ENCODE measurements around the gene TRIM45. TPM values are rescaled to one million over a fixed set of nuclear protein-coding genes. Genes with fewer than 3 reads are reported as not detected.

The TRIM45 gene
- total and polyA plus RNA-seq, 4 donors: 6.8 to 16.7 (median 12.4) TPM

DNA sequence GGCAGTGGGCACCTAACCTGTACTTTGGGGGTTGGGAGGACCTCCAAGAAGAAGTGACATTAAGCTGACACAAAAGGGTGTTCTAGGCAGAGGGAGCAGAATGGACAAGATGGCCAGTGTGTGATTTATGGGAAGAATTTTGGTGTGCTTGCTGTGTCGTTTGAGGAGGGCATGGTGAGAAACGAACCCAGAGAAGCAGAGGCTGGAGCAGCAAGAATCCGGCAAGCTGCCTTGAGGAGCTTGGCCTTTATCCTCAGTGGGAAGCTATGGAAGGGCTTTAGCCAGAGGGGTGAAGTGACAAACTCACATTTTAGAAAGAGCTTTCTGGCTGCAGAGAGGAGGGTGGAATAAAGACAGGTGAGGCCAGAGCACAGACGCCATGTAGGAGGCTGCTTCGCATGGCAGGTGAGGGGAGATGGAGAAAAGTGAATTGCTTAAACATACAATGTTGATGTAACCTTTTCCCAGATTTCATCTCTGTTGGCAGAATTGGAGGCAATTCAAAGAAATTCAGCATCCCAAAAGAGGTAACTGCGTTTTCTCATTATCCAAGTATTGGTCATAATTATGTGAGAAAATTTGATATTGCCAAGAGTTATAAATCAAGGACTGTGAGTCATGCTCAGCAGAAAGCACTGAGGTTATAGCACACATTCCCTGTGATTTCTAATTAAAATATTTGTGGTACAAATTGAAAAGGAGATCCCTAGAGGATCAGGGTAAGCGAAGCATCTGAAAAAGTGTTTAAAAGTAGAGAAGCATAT is 26.5 kb downstream of the TRIM45 start:
- peak in 1 of 6 donors; percentile 78 for DNase-seq (ENCODE audit: low read depth in 4 of 6, low spot score in 6 of 6)
- no peak overlapping the region for H3K4me3 ChIP-seq (ENCODE audit: low read depth, low read length)
- H3K4me1 ChIP-seq (ENCODE audit: control insufficient read depth, insufficient read depth, low read length): no peaks in the 10 kb centered on the region
- WGBS (ENCODE audit: insufficient coverage): 82% methylated on average over 4 of the region's 7 CpGs
- H3K9me3 ChIP-seq (ENCODE audit: control insufficient read depth, insufficient read depth, low read length): no peaks in the 10 kb centered on the region
- no peaks in the 10 kb centered on the region for H3K36me3 ChIP-seq (ENCODE audit: control insufficient read depth, insufficient read depth, low read length)
- H3K27me3 ChIP-seq (ENCODE audit: control insufficient read depth, insufficient read depth, low read length): no peaks in the 10 kb centered on the region
- no peak overlapping the region for H3K27ac ChIP-seq (ENCODE audit: low read depth, low read length)

GRCh38 chr1:117093870-117094621 is 27.5 kb downstream of the TRIM45 start:
- Histone ChIP-seq H3K9me3 (ENCODE audit: control insufficient read depth, insufficient read depth, low read length) (no peaks in the 10 kb centered on the region), H3K27ac (ENCODE audit: low read depth, low read length) (no peak overlapping the region), H3K4me1 (ENCODE audit: control insufficient read depth, insufficient read depth, low read length) (no peaks in the 10 kb centered on the region), H3K4me3 (ENCODE audit: low read depth, low read length) (no peak overlapping the region), H3K36me3 (ENCODE audit: control insufficient read depth, insufficient read depth, low read length) (no peaks in the 10 kb centered on the region), H3K27me3 (ENCODE audit: control insufficient read depth, insufficient read depth, low read length) (no peaks in the 10 kb centered on the region)
- peak in 1 of 6 donors; percentile 46 for DNase-seq (ENCODE audit: low read depth in 4 of 6, low spot score in 6 of 6)
- 57% methylated on average over 5 of the region's 6 CpGs for WGBS (ENCODE audit: insufficient coverage)

DNA sequence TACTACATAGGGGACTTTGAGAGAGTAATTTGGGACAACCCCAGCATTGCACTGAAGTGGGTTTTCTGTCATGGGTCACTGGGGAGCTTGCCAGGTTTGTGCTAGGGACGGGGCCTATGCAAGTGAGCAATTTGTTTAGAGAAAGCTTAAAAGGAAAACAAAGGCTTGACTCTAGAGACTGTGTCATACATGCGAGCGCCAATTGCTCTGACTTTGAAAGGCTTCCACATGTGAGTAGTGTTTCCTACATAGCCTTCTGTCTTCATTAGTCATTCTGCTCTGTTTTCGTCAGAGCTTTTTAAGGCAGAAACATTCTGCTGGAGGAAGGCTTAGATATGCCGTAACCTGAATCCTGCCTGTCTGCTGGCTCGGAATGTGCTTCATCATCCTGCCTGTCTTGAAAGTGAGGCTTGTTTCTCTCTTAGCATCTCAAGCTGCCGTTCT is 28.4 kb downstream of the TRIM45 start:
- WGBS (ENCODE audit: insufficient coverage): 10% methylated on average over 4 of the region's 7 CpGs
- DNase-seq (ENCODE audit: low read depth in 4 of 6, low spot score in 6 of 6): peak in 4 of 6 donors; percentile 38 to 85 (median 54)
- H3K27me3 ChIP-seq (ENCODE audit: control insufficient read depth, insufficient read depth, low read length): no peaks in the 10 kb centered on the region

GRCh38 chr1:117092594-117092993 is 29.0 kb downstream of the TRIM45 start:
- Histone ChIP-seq H3K36me3 (ENCODE audit: control insufficient read depth, insufficient read depth, low read length) (no peaks in the 10 kb centered on the region), H3K27me3 (ENCODE audit: control insufficient read depth, insufficient read depth, low read length) (no peaks in the 10 kb centered on the region), H3K4me1 (ENCODE audit: control insufficient read depth, insufficient read depth, low read length) (no peaks in the 10 kb centered on the region), H3K4me3 (ENCODE audit: low read depth, low read length) (no peak overlapping the region), H3K9me3 (ENCODE audit: control insufficient read depth, insufficient read depth, low read length) (no peaks in the 10 kb centered on the region), H3K27ac (ENCODE audit: low read depth, low read length) (peak overlapping the region; percentile 30)
- no peak for DNase-seq (ENCODE audit: low read depth in 4 of 6, low spot score in 6 of 6)
- 47% methylated on average over 5 of the region's 5 CpGs for WGBS (ENCODE audit: insufficient coverage)

More for the DNA sequence above, 28.4 kb downstream of the TRIM45 start:
- Histone ChIP-seq H3K4me3 (ENCODE audit: low read depth, low read length) (no peak overlapping the region), H3K27ac (ENCODE audit: low read depth, low read length) (peak overlapping the region; percentile 30), H3K9me3 (ENCODE audit: control insufficient read depth, insufficient read depth, low read length) (no peaks in the 10 kb centered on the region), H3K36me3 (ENCODE audit: control insufficient read depth, insufficient read depth, low read length) (no peaks in the 10 kb centered on the region), H3K4me1 (ENCODE audit: control insufficient read depth, insufficient read depth, low read length) (no peaks in the 10 kb centered on the region)

DNA sequence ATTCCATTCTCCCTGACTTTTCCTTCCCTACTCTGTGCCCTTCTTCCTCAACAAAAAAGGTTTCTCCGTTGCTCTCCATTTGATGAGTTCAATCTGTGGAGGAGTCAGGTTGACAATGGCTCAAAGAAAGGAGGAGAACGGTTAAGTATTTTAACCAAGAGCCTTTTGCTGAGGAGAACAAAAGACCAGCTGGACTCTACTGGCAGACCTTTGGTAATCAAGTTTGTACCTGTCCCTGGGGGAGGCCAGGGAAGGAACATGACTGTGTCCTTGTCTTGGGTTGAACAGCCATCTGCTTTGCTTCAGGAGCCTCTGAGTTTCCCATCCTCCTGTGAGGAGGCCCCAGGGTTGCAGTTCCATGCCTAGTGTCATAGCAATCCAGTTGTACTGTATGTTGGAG is 31.6 kb downstream of the TRIM45 start:
- no peak for DNase-seq (ENCODE audit: low read depth in 4 of 6, low spot score in 6 of 6)

DNA sequence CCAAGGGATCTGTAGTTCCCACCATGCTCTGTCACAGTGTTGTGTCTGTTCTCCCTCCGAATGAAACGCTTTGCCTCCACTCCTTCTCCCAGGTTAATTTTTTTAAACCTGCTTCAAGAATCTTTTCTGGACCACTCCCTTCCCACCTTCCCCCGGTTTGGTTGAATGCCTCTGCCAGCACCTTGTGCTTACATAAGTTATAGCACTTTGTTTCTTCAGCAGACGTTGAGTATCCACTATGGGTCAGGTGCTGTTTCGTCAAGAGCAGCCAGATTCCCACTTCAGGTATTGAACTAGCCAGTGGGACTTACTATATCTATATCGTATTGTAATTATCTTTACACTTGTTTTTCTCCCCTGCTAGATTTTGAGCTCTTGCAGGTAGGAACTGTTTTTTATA is 33.9 kb downstream of the TRIM45 start:
- no peaks in the 10 kb centered on the region for H3K9me3 ChIP-seq (ENCODE audit: control insufficient read depth, insufficient read depth, low read length)
- no peak for DNase-seq (ENCODE audit: low read depth in 4 of 6, low spot score in 6 of 6)
- WGBS (ENCODE audit: insufficient coverage): 100% methylated on average over 3 of the region's 6 CpGs
- no peak overlapping the region for H3K4me3 ChIP-seq (ENCODE audit: low read depth, low read length)
- no peak overlapping the region for H3K27ac ChIP-seq (ENCODE audit: low read depth, low read length)
- no peaks in the 10 kb centered on the region for H3K4me1 ChIP-seq (ENCODE audit: control insufficient read depth, insufficient read depth, low read length)
- no peaks in the 10 kb centered on the region for H3K27me3 ChIP-seq (ENCODE audit: control insufficient read depth, insufficient read depth, low read length)
- H3K36me3 ChIP-seq (ENCODE audit: control insufficient read depth, insufficient read depth, low read length): no peaks in the 10 kb centered on the region

More for the DNA sequence above, 31.6 kb downstream of the TRIM45 start:
- no peak overlapping the region for H3K27ac ChIP-seq (ENCODE audit: low read depth, low read length)
- H3K36me3 ChIP-seq (ENCODE audit: control insufficient read depth, insufficient read depth, low read length): no peaks in the 10 kb centered on the region
- H3K27me3 ChIP-seq (ENCODE audit: control insufficient read depth, insufficient read depth, low read length): no peaks in the 10 kb centered on the region
- H3K9me3 ChIP-seq (ENCODE audit: control insufficient read depth, insufficient read depth, low read length): no peaks in the 10 kb centered on the region
- WGBS (ENCODE audit: insufficient coverage): 33% methylated on average over 1 of the region's 2 CpGs
- H3K4me3 ChIP-seq (ENCODE audit: low read depth, low read length): no peak overlapping the region
- H3K4me1 ChIP-seq (ENCODE audit: control insufficient read depth, insufficient read depth, low read length): no peaks in the 10 kb centered on the region

DNA sequence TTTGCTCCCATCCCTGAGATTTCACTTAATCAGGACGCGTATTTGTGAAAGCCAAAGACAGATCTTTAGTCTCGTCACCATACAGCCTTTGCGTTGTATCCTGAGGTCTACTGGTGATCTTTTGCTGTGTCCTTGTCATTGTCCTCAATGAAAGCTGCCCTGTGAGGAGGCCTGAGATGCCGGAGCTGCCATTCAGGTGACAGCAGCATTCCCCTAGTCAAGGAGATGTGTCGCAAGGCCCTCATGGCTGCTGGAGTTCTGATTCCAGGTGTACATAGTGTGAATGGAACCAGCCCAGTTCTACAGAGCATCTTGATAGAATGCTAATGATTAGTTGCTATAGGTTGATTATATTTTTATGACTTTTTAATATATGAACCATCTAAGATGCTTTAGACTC is 37.3 kb downstream of the TRIM45 start:
- no peak overlapping the region for H3K4me3 ChIP-seq (ENCODE audit: low read depth, low read length)
- peaks cover 3% of the 10 kb centered on the region for H3K36me3 ChIP-seq (ENCODE audit: control insufficient read depth, insufficient read depth, low read length)
- no peak overlapping the region for H3K27ac ChIP-seq (ENCODE audit: low read depth, low read length)
- H3K9me3 ChIP-seq (ENCODE audit: control insufficient read depth, insufficient read depth, low read length): no peaks in the 10 kb centered on the region
- no peaks in the 10 kb centered on the region for H3K4me1 ChIP-seq (ENCODE audit: control insufficient read depth, insufficient read depth, low read length)
- no peak for DNase-seq (ENCODE audit: low read depth in 4 of 6, low spot score in 6 of 6)
- H3K27me3 ChIP-seq (ENCODE audit: control insufficient read depth, insufficient read depth, low read length): no peaks in the 10 kb centered on the region
- WGBS (ENCODE audit: insufficient coverage): 78% methylated on average over 6 of the region's 6 CpGs

- Histone ChIP-seq H3K4me3 (ENCODE audit: low read depth, low read length) (no peak overlapping the region), H3K36me3 (ENCODE audit: control insufficient read depth, insufficient read depth, low read length) (peaks cover 7% of the 10 kb centered on the region), H3K27me3 (ENCODE audit: control insufficient read depth, insufficient read depth, low read length) (no peaks in the 10 kb centered on the region), H3K9me3 (ENCODE audit: control insufficient read depth, insufficient read depth, low read length) (no peaks in the 10 kb centered on the region), H3K4me1 (ENCODE audit: control insufficient read depth, insufficient read depth, low read length) (no peaks in the 10 kb centered on the region), H3K27ac (ENCODE audit: low read depth, low read length) (no peak overlapping the region)
- WGBS (ENCODE audit: insufficient coverage): no CpG with 5 or more reads among the region's 6 CpGs
- no peak for DNase-seq (ENCODE audit: low read depth in 4 of 6, low spot score in 6 of 6)
These were observed 41.8 kb downstream of the TRIM45 start for GRCh38 chr1:117079737-117080136.

GRCh38 chr1:117077267-117077666 is 44.3 kb downstream of the TRIM45 start:
- no peak overlapping the region for H3K4me3 ChIP-seq (ENCODE audit: low read depth, low read length)
- no peak overlapping the region for H3K27ac ChIP-seq (ENCODE audit: low read depth, low read length)
- H3K27me3 ChIP-seq (ENCODE audit: control insufficient read depth, insufficient read depth, low read length): no peaks in the 10 kb centered on the region
- WGBS (ENCODE audit: insufficient coverage): 0% methylated on average over 1 of the region's 3 CpGs
- no peaks in the 10 kb centered on the region for H3K9me3 ChIP-seq (ENCODE audit: control insufficient read depth, insufficient read depth, low read length)
- no peak for DNase-seq (ENCODE audit: low read depth in 4 of 6, low spot score in 6 of 6)
- H3K36me3 ChIP-seq (ENCODE audit: control insufficient read depth, insufficient read depth, low read length): peaks cover 7% of the 10 kb centered on the region
- no peaks in the 10 kb centered on the region for H3K4me1 ChIP-seq (ENCODE audit: control insufficient read depth, insufficient read depth, low read length)
